Activated CD4-positive, alpha-beta T cell treated with anti-CD3 and anti-CD28 coated beads for 36 hours (primary cell): Measurements from ENCODE around the gene APMAP. TPM values are rescaled to one million over a fixed set of nuclear protein-coding genes. Genes with fewer than 3 reads are reported as not detected.

ENCODE experiments used
- ATAC-seq: fragments of 200-7000 bp; cut with Tn5 transposase; one replicate; pipeline ENCODE4 v1.10.0; 2021; ENCODE audit warnings: mild to moderate bottlenecking, moderate library complexity
- CTCF ChIA-PET: fragments of 350-600 bp; sonication (Branson Sonifier 250); formaldehyde crosslinking; loops from one replicate; lab custom pipeline; 2021; ENCODE audit warnings: antibody characterized with exemption; lab: Charles Lee
- POLR2A ChIA-PET: fragments of 350-600 bp; sonication (Branson Sonifier 250); formaldehyde crosslinking; loops from one replicate; lab custom pipeline; 2021; ENCODE audit warnings: antibody characterized with exemption, inconsistent platforms; lab: Charles Lee
- DNase-seq: peaks from one replicate; pipeline ENCODE4 v3.0.0-alpha.2; 2020
- H3K27ac Mint-ChIP-seq: one replicate; pipeline ENCODE4 v1.8.0; 2021; ENCODE audit warnings: mixed read lengths
- H3K27me3 Mint-ChIP-seq: one replicate; pipeline ENCODE4 v1.8.0; 2021; ENCODE audit warnings: mixed read lengths
- H3K36me3 Mint-ChIP-seq: one replicate; pipeline ENCODE4 v1.8.0; 2021; ENCODE audit warnings: low read depth, mixed read lengths
- H3K4me1 Mint-ChIP-seq: one replicate; pipeline ENCODE4 v1.8.0; 2021; ENCODE audit warnings: mixed read lengths
- H3K4me3 Mint-ChIP-seq: one replicate; pipeline ENCODE4 v1.8.0; 2021; ENCODE audit warnings: mild to moderate bottlenecking, moderate library complexity, mixed read lengths
- H3K9me3 Mint-ChIP-seq: one replicate; pipeline ENCODE4 v1.8.0; 2021; ENCODE audit warnings: low read depth, mixed read lengths
- intact Hi-C, 2 experiments: fragments of 100-400 bp; cut with DNase I in 1 of 2; cut with micrococcal nuclease in 1 of 2; formaldehyde crosslinking; loops; one replicate each; pipeline versions ENCODE4 v1.14.2 to v1.15.1; 2022 to 2024; cut with DNase I, micrococcal nuclease
- total RNA-seq, 2 experiments: library from RNA; stranded (reverse); gene quantifications; one replicate each; pipeline ENCODE4 v1.2.3, GENCODE V29; 2021

APMAP gene
- total RNA-seq, 2 experiments from 2014 or later = 26.8 to 34.0 TPM

- Mint-ChIP-seq H3K4me3 (no peak overlapping the region), H3K36me3 (peaks cover 4% of the 10 kb centered on the region), H3K27me3 (no peaks in the 10 kb centered on the region), H3K4me1 (peaks cover 36% of the 10 kb centered on the region), H3K27ac (no peak overlapping the region), H3K9me3 (no peaks in the 10 kb centered on the region)
- ATAC-seq (peak; percentile 40), DNase-seq (peak; percentile 89)
- POLR2A ChIA-PET = interaction anchor here (0.7 kb wide), 1 partner anchor 67 kb away, joined by 4 read pairs; no protein-coding TSS in a partner anchor
- intact Hi-C loops = loop anchor here (1.0 to 10.0 kb wide), 13 partner anchors 71 to 1642 kb away; partner anchors contain the start of genes VSX1 (in 2 of the 2), ABHD12 (in 1 of the 2), ENTPD6 (in 1 of the 2) and GINS1 (in 1 of the 2)
- CTCF ChIA-PET = interaction anchor here (0.6 to 4.0 kb wide), 25 partner anchors 10 to 413 kb away, joined by 3 to 96 read pairs (median 5); partner anchors contain the start of genes GINS1 and VSX1
These were observed 2.2 kb upstream of the APMAP start for GRCh38 chr20:24994470-24995368.

- H3K9me3 Mint-ChIP-seq = no peaks in the 10 kb centered on the region
- ChIA-PET CTCF (interaction anchor here (0.7 to 4.0 kb wide), 21 partner anchors 10 to 413 kb away, joined by 3 to 96 read pairs (median 5); partner anchors contain the start of genes GINS1, PYGB and VSX1), POLR2A (interaction anchor here (0.7 kb wide), 1 partner anchor 67 kb away, joined by 4 read pairs; no protein-coding TSS in a partner anchor)
These were observed 1.6 kb upstream of the APMAP start for GRCh38 chr20:24994186-24994465.

DNA sequence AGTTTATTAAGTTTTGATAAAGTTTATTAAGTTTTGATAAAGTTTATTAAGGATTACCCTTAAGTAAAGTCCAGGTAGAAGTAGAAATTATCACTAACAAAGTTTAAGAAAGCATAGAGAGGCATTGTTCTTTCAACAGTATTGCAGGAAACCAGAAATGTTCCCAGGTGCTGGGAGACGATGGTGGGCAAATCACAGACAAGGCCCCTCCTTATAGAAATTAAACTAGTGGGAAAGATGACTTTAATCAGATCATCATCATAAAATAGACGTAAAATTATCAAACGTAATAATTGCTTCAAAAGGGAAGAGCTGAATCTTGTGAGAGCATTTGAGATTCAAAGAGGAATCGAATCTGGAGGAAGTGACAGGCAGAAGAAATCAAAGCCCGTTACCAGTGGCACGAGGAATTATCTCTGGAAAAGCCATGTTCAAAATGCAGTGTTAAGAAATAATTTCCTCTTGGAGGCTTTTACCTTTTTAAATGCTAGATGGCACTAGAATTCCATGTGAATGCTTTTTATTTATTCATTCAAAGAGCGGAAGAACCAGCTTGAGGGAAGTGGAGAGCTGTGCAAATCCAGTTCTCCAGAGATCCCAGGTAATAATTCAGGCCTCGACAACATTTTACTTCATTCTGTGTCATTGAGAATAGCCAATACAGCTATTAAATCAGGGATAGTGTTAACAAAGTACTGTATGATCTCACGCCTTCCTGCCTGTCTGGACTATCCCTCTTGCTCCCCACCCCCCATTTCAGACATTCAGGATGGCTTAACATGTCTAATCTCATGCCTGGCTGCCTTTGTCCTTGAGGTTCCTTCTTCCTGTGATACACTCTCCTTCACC is 1.0 kb upstream of the APMAP start:
- POLR2A ChIA-PET = no interaction called here
- ATAC-seq = no peak
- intact Hi-C loops = loop anchor here (2.0 to 10.0 kb wide), 11 partner anchors 89 to 1641 kb away; partner anchors contain the start of genes VSX1 (in 2 of the 2), ABHD12 (in 1 of the 2), ENTPD6 (in 1 of the 2) and GINS1 (in 1 of the 2)
- H3K27ac Mint-ChIP-seq = peak overlapping the region; percentile 91
- H3K36me3 Mint-ChIP-seq = peaks cover 8% of the 10 kb centered on the region
- no peaks in the 10 kb centered on the region for H3K9me3 Mint-ChIP-seq
- CTCF ChIA-PET = interaction anchor here (0.7 to 4.0 kb wide), 21 partner anchors 11 to 414 kb away, joined by 3 to 96 read pairs (median 5); partner anchors contain the start of genes GINS1, PYGB and VSX1
- no peaks in the 10 kb centered on the region for H3K27me3 Mint-ChIP-seq
- peaks cover 41% of the 10 kb centered on the region for H3K4me1 Mint-ChIP-seq
- DNase-seq = no peak
- H3K4me3 Mint-ChIP-seq = peak overlapping the region; percentile 97

More at GRCh38 chr20:24994186-24994465, 1.6 kb upstream of the APMAP start:
- H3K36me3 Mint-ChIP-seq = peaks cover 6% of the 10 kb centered on the region
- H3K27ac Mint-ChIP-seq = peak overlapping the region; percentile 38
- peaks cover 38% of the 10 kb centered on the region for H3K4me1 Mint-ChIP-seq
- H3K4me3 Mint-ChIP-seq = peak overlapping the region; percentile 34
- H3K27me3 Mint-ChIP-seq = no peaks in the 10 kb centered on the region
- intact Hi-C loops = loop anchor here (2.0 to 10.0 kb wide), 10 partner anchors 88 to 1642 kb away; partner anchors contain the start of genes VSX1 (in 2 of the 2), ABHD12 (in 1 of the 2), ENTPD6 (in 1 of the 2) and GINS1 (in 1 of the 2)
- ATAC-seq = no peak
- no peak for DNase-seq

- DNase-seq (peak; percentile 42), ATAC-seq (peak; percentile 13)
- intact Hi-C loops = loop anchor here (1.0 to 10.0 kb wide), 17 partner anchors 43 to 1640 kb away; partner anchors contain the start of genes ABHD12 (in 2 of the 2), ENTPD6 (in 2 of the 2), GINS1 (in 2 of the 2) and NANP (in 2 of the 2)
- CTCF ChIA-PET = interaction anchor here (0.7 kb wide), 1 partner anchor 39 kb away, joined by 3 read pairs; no protein-coding TSS in a partner anchor
- Mint-ChIP-seq H3K9me3 (no peaks in the 10 kb centered on the region), H3K4me1 (peaks cover 55% of the 10 kb centered on the region), H3K36me3 (peaks cover 12% of the 10 kb centered on the region), H3K4me3 (peak overlapping the region; percentile 97), H3K27ac (peak overlapping the region; percentile 91), H3K27me3 (no peaks in the 10 kb centered on the region)
- POLR2A ChIA-PET = no interaction called here
These were observed 559 bp downstream of the APMAP start for GRCh38 chr20:24991897-24992486.

DNA sequence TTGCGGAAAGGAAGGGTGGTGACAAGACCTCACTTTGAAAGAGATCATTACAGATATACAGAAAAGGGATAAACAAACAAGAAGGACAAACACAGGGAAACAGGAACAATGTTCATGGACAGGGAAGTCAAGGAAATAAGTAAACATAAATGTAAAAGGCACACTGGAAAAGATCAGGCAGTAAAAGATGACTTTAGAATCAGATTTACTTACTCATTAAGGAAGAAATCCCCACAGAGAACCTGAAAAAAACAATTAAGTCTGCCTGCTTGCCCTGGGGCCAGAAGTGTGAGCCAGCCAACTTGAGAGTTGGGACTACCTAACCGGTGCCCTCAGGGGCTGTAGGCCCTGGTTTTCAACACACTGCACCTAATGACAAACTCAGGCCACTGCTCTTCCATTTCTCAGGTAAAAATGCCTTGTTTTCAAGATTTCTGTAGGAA is 1.7 kb downstream of the APMAP start:
- peaks cover 12% of the 10 kb centered on the region for H3K36me3 Mint-ChIP-seq
- ChIA-PET CTCF (interaction anchor here (1.0 to 1.2 kb wide), 2 partner anchors 75 to 188 kb away, joined by 3 read pairs; no protein-coding TSS in a partner anchor), POLR2A (interaction anchor here (0.7 kb wide), 1 partner anchor 75 kb away, joined by 3 read pairs; no protein-coding TSS in a partner anchor)
- H3K27me3 Mint-ChIP-seq = no peaks in the 10 kb centered on the region
- no peak for ATAC-seq
- peak overlapping the region; percentile 97 for H3K4me3 Mint-ChIP-seq
- intact Hi-C loops = loop anchor here (5.0 to 10.0 kb wide), 9 partner anchors 91 to 1639 kb away; partner anchors contain the start of genes VSX1 (in 2 of the 2), ABHD12 (in 1 of the 2), ENTPD6 (in 1 of the 2) and GINS1 (in 1 of the 2)
- no peaks in the 10 kb centered on the region for H3K9me3 Mint-ChIP-seq
- no peak for DNase-seq
- H3K27ac Mint-ChIP-seq = peak overlapping the region; percentile 91
- peaks cover 66% of the 10 kb centered on the region for H3K4me1 Mint-ChIP-seq

DNA sequence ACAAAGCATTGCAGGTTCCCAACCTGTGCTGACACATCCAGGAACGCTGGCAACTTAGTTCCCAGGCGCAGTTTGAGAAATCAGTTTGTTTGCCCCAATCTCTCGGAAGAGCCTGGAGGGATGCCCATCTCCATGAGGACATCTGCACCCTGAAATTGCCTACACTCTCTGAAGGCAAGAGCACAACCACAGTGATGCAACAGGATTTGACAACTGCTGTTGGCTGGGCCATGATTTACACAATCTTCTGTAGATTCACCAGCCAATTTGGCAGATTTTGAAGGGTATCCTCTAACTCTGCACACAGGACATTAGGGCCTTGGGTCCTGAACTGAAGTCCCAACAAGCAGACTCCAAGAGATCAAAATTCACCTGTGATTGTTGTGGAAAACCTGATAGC is 3.4 kb downstream of the APMAP start:
- peaks cover 13% of the 10 kb centered on the region for H3K36me3 Mint-ChIP-seq
- CTCF ChIA-PET = interaction anchor here (1.0 kb wide), 1 partner anchor 8 kb away, joined by 4 read pairs; no protein-coding TSS in a partner anchor
- H3K4me3 Mint-ChIP-seq = no peak overlapping the region
- no peak for DNase-seq
- no peak for ATAC-seq
- no peaks in the 10 kb centered on the region for H3K9me3 Mint-ChIP-seq
- peak overlapping the region; percentile 35 for H3K27ac Mint-ChIP-seq
- intact Hi-C loops = no loop called here
- H3K27me3 Mint-ChIP-seq = no peaks in the 10 kb centered on the region
- POLR2A ChIA-PET = interaction anchor here (0.9 kb wide), 1 partner anchor 34 kb away, joined by 3 read pairs; no protein-coding TSS in a partner anchor
- peaks cover 63% of the 10 kb centered on the region for H3K4me1 Mint-ChIP-seq

- H3K36me3 Mint-ChIP-seq = peaks cover 20% of the 10 kb centered on the region
- no peaks in the 10 kb centered on the region for H3K27me3 Mint-ChIP-seq
- intact Hi-C loops = no loop called here
- no peak for DNase-seq
- ChIA-PET POLR2A (interaction anchor here (0.9 kb wide), 1 partner anchor 33 kb away, joined by 3 read pairs; no protein-coding TSS in a partner anchor), CTCF (interaction anchor here (0.6 to 1.1 kb wide), 2 partner anchors 87 to 413 kb away, joined by 3 read pairs; no protein-coding TSS in a partner anchor)
- ATAC-seq = no peak
- peaks cover 54% of the 10 kb centered on the region for H3K4me1 Mint-ChIP-seq
- no peak overlapping the region for H3K4me3 Mint-ChIP-seq
- no peaks in the 10 kb centered on the region for H3K9me3 Mint-ChIP-seq
- peak overlapping the region; percentile 1 for H3K27ac Mint-ChIP-seq
These were observed 4.4 kb downstream of the APMAP start for GRCh38 chr20:24987873-24988835.

DNA sequence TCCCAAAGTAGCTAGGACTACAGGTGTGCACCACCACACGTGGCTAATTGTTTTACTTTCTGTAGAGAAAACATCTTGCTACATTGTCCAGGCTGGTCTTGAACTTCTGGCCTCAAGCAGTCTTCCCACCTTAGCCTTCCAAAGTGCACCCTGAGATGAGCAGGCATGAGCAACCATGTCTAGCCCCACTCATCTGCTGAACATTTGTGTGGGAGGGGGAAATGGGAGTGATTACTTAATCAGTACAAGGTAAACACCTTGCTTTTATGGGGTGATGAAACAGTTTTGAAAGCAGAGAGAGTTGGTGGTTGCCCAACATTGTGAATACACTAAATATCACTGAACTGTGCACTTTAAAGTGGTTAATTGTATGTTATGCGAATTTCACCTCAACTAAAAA is 5.3 kb downstream of the APMAP start:
- Mint-ChIP-seq H3K4me3 (no peak overlapping the region), H3K27ac (no peak overlapping the region), H3K27me3 (no peaks in the 10 kb centered on the region), H3K4me1 (peaks cover 57% of the 10 kb centered on the region), H3K9me3 (no peaks in the 10 kb centered on the region), H3K36me3 (peaks cover 26% of the 10 kb centered on the region)
- DNase-seq (peak; percentile 39), ATAC-seq (peak; percentile 76)
- POLR2A ChIA-PET = no interaction called here
- intact Hi-C loops = no loop called here
- CTCF ChIA-PET = no interaction called here

- DNase-seq = no peak
- Mint-ChIP-seq H3K27me3 (no peaks in the 10 kb centered on the region), H3K9me3 (no peaks in the 10 kb centered on the region), H3K36me3 (peaks cover 32% of the 10 kb centered on the region), H3K4me1 (peaks cover 57% of the 10 kb centered on the region), H3K27ac (no peak overlapping the region), H3K4me3 (no peak overlapping the region)
- POLR2A ChIA-PET = interaction anchor here (0.7 kb wide), 1 partner anchor 324 kb away, joined by 3 read pairs; no protein-coding TSS in a partner anchor
- no peak for ATAC-seq
- CTCF ChIA-PET = interaction anchor here (0.6 kb wide), 1 partner anchor 230 kb away, joined by 4 read pairs; no protein-coding TSS in a partner anchor
- intact Hi-C loops = no loop called here
These were observed 6.0 kb downstream of the APMAP start for GRCh38 chr20:24986436-24987015.
